CD4-positive, alpha-beta T cell treated with Interleukin-17A for 1 hour (primary cell): Measurements from ENCODE around the gene EXOC4.
"Not testable (repeated sequence)": the region's sequence is repeated elsewhere in the genome, so short reads cannot be mapped to it uniquely, and the experiment has no call there.

ENCODE experiments used
- DNase-seq: peaks from one replicate; pipeline ENCODE4 v3.0.0-alpha.2; 2020

Gene EXOC4

DNA sequence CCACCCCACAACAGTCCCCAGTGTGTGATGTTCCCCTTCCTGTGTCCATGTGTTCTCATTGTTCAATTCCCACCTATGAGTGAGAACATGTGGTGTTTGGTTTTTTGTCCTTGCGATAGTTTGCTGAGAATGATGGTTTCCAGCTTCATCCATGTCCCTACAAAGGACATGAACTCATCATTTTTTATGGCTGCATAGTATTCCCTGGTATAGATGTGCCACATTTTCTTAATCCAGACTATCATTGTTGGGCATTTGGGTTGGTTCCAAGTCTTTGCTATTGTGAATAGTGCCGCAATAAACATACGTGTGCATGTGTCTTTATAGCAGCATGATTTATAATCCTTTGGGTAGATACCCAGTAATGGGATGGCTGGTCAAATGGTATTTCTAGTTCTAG, 26.1 kb downstream of the EXOC4 start:
- DNase-seq: not testable (repeated sequence)

DNA sequence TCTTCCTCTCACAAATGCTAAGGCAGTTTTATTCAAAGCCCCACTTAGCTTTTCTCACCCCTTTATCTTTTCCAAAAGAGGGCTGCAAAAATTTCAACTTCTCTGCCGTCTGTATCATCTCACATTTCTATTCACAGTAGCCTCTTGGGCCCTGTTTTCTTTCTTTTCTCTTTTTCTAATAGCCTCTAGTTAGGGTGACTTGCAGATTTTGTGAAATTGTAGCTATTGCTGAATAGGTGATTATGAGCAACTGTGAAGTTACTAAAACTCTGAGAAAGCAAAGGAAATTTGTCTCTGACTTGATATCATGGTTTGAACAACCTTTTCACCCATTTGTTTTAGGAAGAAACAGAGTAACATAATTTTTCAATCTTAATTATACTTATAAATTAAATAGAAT, 29.2 kb downstream of the EXOC4 start:
- DNase-seq: no peak

DNA sequence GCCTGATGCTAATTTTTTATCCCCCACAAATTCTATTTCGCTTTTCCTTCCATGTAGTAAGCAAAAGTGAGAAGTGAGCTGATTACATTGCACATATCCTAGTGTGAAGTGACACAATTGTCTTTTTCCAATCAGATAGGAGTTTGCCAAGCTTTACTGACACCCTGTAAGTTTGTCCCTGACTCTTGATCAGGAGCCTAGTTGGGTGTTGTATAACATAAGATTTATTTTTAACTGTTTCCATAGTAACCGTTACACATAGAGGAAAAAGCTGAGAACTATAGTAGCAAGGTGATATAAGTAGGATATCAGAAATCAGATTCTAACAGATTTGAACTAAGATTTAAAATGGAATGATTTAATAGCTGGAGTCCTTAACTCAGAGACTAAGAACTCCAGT, 31.2 kb downstream of the EXOC4 start:
- no peak for DNase-seq

DNA sequence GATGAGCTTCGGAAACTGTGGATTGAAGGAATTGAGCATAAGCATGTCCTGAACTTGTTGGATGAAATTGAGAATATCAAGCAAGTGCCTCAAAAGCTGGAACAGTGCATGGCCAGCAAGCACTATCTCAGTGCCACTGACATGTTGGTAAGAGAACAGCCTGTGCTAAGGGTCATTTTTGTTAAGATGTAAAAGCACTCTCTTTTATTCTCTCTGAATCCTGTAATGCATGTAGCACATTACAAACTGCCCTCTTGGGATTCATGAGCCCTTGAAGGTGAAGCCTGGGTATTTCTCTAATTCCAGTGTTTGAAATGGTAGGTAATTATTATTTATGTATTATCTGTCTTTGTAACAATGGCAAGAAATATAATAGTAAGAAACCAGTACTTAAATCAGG, 36.1 kb downstream of the EXOC4 start:
- no peak for DNase-seq

GRCh38 chr7:133290041-133290440, 37.2 kb downstream of the EXOC4 start:
- DNase-seq: no peak

- peak; percentile 10 for DNase-seq
Observed at GRCh38 chr7:133290676-133291333, 37.9 kb downstream of the EXOC4 start.

GRCh38 chr7:133292631-133293030, 39.8 kb downstream of the EXOC4 start:
- no peak for DNase-seq

DNA sequence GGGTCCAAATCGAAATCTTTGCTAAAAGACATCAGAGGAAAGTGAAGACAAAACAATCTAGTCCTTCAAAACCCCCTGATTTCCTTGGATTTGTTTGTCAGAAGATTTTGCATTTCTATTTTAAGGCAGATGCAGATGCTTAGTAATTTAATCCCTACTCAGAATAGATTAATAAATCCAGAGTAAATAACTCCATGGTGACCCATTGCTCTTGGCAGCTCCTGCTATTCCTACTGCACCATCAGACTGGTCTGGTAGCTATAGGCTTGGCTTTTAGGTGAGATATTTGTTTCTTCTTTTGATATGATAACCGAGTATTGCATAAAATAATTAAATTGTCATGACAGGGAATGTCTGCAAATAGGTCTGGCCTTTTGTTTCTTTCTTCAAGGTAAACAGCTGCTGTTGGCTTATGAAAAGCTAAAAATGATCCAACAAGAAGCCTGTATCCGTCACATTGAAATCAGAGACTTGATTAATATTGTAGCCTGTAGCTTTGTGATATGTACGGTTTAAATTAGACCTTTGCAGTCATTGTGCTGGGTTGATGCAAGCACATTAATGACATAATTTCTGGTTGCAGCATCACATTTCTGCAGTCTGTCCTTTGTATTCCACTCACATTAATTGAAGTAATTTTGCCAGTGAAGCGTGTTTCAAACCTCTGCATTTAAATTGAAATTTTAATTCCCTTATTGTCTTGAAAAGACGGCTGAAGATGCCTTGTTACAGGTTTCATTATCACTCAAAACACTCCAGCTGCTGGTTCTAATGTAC, 40.7 kb downstream of the EXOC4 start:
- DNase-seq: no peak

DNA sequence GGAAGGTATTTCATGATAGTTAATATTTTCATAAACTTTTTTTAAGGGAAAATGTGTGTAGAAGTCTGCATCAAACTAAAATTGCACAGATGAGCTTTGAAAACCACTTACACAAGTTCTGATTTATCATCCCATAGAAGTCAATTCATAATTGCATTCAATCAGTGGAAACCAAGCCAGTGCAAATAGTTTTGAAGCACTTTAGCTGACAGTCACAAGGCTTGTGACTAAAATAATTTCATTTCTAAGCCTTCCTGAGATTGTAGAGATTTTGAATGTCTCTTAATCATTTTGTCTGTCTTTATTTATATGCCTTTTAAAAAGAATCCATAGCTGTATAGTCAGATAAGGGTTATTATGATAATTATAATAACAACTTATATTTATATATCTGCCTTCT, 41.4 kb downstream of the EXOC4 start:
- no peak for DNase-seq

GRCh38 chr7:133295484-133295883, 42.6 kb downstream of the EXOC4 start:
- no peak for DNase-seq

DNA sequence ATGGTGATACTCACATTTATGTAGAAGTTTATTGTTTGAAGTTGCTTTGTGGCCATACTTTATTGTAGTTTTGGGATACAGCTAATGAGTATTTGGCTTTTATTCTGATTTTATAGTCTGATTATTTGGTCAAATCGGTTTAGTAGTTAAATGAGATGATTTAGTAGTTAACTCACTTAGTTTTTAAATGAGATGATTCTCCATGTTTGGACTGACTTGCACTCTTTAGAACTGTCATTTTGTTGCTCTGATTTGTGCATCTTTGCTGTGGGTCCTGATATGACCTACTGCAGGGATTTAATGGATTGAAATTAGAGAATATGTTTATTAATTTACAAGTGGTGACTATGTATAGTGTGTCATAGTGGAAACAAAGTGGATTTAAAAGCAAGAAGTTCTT, 44.2 kb downstream of the EXOC4 start:
- no peak for DNase-seq

GRCh38 chr7:133298080-133298479, 45.2 kb downstream of the EXOC4 start:
- DNase-seq: no peak

- DNase-seq: no peak
Observed at GRCh38 chr7:133299676-133300075, 46.8 kb downstream of the EXOC4 start.

GRCh38 chr7:133300088-133300487, 47.2 kb downstream of the EXOC4 start:
- DNase-seq: no peak

DNA sequence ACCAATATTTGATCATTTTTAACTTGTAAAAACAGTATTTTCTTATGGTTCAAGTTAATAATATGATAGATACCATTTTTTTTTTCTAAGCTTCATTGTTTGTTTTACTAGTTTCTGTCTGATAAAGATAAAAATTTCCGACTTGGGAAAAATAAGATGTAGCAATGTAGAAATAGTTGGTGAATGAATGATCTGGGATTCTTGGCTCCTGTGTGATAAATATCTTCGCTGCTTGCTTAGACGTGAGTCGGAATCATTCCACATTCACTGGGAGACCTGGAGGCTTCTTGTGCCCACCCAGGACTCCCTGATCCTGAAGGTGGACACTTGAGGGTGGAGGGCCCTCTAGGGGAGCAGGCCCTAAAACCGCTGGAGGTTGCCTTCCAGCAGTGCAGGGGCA, 47.9 kb downstream of the EXOC4 start:
- DNase-seq: no peak

GRCh38 chr7:133301444-133301843, 48.6 kb downstream of the EXOC4 start:
- no peak for DNase-seq

DNA sequence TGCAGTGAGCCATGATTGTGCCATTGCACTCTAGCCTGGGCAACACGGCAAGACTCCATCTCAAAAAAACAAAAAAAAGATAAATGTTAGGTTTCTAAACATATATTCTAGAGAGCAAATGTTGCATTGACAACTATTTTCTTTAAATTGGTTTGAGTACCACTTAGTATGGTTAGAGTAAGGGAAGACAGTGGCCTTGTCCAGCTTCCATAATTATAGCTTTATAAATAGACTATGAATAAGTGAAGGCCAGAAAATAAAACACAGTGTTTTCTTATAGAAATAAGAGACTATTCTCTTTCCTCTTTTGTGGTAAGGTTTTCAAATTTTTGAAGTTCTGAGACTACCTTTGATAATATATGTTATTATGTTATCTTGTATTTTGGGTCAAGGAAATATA, 50.5 kb downstream of the EXOC4 start:
- DNase-seq: no peak

- DNase-seq: no peak
Observed at GRCh38 chr7:133303931-133304330, 51.1 kb downstream of the EXOC4 start.

- DNase-seq: no peak
Observed at GRCh38 chr7:133309333-133309732, 56.5 kb downstream of the EXOC4 start.

DNA sequence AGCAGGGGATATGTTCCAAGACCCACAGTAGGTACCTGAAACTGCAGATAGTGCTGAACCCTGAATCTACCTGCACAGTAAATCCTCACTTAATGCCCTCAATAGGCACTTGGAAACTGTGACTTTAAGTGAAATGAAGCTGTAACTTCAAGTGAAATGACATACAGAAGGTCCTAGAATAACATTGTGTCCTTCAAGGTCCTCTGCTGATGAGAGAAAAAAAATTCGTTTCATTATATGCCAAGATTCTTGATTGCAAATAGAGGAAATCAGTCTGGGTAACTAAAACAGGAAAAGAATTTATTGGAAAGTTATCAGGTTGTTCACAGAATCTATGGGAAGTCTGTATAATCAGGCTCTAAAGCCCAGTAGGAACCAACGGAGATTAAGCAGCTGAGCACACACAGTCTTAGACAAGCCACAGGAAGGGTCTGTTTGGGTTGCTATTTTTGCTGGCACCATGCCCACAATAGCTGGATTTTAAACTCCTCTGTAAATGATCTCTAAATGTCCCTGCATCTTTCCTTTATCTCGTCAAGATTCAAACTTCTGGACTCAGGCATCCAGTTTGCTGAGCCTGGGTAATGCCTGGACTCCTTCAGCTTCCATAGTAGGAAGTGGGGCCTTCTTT, 57.5 kb downstream of the EXOC4 start:
- DNase-seq: no peak

DNA sequence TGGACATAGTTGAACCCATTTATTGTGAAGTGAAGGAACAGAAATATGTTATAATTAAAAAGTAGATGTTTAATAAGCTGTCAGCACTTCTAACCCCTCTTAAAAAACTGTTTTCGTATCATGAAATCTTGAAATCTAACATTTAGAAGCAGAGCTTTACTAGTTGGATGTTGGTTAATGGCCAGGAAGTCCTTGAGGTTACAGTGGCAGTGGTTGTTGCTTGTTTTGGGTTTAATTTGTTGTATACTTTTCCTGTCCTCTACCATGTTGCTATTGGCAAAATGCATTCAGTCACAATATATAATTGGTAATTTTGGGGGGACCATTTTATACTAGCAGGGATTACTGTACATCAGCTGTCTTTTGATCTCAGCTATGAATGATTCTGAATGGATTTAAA, 60.7 kb downstream of the EXOC4 start:
- no peak for DNase-seq

DNA sequence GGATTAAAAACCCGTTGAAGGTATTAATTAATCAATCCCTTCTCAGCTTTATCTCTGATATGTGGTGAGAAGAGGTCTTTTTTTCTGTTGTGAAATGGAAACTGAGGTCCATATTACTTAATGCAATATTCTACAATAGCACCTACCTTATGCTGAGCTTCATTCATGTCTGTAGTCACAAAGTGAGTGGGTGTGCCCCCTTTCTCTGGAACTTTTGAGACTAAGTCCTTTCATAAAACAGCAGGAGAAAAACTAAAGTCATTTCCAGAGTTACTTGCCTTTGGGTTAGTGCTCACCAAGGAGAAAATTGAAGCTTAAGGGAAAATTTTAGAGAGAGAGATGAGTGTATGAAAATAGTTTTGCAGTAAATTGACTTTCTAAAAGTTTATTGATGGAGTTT, 61.2 kb downstream of the EXOC4 start:
- DNase-seq: no peak

DNA sequence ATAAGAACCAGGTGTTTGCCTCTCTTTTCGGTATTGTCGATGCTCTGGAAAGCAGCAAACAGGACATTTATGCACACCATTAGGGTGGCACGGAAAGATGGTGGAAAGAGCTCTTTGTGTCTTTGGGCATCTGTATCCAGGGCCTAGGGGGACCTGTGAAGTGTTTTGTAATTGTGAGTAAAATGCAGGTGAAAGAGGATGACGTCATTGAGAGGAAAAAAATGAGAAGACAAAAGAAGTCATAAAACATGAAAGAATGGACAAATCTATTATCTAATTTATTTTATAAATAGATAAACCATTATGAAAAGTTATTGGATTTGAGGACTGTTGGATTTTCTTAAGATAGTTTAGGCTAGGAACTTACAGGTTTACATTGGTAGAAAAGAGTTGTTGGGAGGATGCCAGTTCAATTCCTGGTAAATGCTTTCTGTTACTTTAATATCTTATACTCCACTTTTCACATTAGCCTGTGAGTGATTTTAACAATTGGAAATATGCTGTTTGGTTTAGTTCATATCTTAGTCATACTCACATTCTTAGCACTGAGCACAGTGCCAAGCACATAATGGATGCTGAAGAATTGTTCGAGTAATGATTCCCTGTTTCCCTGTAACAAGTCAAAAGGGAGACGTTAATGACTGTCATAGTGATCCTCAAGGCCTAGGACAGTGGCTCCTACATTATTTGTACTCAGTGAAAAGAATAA, 62.6 kb downstream of the EXOC4 start:
- no peak for DNase-seq

DNA sequence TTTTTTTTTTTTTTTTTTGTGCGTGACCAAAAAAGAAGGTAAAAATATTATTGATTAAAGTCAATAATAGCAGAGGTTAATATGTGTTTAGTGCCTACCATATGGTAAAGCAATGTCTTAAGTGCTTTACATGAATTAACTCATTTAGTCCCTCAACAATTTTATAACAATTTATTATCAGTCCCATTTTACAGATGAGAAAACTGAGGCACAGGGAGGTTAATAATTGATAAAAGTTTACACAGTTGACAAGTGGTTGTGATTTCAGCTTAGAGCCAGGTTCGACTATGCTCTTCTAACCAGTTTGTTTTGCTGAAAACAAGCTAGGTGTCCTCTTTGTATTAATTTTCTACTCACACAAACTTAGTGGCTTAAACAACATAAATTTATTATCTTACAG, 67.0 kb downstream of the EXOC4 start:
- DNase-seq: no peak
